ENCODE measurements around the gene ARPC1B. TPM values are rescaled to one million over a fixed set of nuclear protein-coding genes. Genes with fewer than 3 reads are reported as not detected.

Gene ARPC1B
- polyA plus RNA-seq, 1 of the 3 experiments (the other 2 are of a cell fraction) = 836 TPM

DNA sequence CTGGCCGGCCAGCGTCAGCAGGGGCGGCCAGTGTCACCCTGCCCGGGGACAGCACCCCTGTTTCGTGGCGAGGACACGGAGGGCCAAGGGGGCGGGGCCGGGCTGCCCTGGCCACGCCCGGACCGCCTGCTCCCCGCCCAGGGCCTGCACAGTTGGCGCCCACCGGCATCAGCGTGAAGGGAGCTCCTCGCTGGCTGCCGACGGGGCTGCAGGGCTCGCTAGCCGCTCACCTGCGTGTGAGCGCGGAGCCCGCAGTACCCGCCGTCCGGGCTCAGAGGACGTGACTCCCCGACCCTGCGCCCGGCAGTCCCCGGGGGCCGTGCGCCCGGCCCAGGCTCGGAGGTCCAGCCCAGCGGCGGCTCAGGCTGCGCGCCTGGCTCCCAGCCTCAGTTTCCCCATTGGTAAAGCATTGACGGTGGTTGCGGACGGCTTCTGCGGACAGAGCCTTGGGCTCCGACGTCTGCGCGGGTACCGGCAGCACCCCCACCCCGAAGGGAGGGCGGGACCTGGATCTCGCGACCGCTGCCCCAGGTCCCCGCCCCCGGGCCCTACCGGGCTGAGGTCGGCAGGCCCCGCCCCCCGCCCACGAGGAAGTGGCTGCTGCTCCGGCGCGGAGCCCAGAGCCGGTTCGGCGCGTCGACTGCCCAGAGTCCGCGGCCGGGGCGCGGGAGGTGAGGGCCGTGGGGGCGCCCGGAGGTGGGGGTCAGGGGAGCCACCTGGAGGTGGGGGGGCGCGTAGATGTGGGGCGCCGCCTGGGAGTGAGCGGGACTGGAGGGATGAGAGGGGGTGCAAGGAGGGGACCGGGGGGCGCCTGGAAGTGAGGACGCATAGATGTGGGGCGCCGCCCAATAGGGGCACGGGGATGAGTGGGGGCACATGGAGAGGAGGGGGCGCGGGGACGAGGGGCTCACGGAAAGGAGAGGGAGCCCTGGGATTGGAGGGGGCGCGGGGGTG, at the start of gene ARPC1B (continued):
- TF ChIP-seq, protein P1, sequence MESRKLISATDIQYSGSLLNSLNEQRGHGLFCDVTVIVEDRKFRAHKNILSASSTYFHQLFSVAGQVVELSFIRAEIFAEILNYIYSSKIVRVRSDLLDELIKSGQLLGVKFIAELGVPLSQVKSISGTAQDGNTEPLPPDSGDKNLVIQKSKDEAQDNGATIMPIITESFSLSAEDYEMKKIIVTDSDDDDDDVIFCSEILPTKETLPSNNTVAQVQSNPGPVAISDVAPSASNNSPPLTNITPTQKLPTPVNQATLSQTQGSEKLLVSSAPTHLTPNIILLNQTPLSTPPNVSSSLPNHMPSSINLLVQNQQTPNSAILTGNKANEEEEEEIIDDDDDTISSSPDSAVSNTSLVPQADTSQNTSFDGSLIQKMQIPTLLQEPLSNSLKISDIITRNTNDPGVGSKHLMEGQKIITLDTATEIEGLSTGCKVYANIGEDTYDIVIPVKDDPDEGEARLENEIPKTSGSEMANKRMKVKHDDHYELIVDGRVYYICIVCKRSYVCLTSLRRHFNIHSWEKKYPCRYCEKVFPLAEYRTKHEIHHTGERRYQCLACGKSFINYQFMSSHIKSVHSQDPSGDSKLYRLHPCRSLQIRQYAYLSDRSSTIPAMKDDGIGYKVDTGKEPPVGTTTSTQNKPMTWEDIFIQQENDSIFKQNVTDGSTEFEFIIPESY (IDR thresholded peaks at IDR 0.05; ENCODE audit: borderline replicate concordance, low read depth) = peak; percentile 71
- TF ChIP-seq ELF1 (IDR thresholded peaks at IDR 0.05) = peak; percentile 63; the same call in 1 of the 2 replicates
- TF ChIP-seq, protein P2, sequence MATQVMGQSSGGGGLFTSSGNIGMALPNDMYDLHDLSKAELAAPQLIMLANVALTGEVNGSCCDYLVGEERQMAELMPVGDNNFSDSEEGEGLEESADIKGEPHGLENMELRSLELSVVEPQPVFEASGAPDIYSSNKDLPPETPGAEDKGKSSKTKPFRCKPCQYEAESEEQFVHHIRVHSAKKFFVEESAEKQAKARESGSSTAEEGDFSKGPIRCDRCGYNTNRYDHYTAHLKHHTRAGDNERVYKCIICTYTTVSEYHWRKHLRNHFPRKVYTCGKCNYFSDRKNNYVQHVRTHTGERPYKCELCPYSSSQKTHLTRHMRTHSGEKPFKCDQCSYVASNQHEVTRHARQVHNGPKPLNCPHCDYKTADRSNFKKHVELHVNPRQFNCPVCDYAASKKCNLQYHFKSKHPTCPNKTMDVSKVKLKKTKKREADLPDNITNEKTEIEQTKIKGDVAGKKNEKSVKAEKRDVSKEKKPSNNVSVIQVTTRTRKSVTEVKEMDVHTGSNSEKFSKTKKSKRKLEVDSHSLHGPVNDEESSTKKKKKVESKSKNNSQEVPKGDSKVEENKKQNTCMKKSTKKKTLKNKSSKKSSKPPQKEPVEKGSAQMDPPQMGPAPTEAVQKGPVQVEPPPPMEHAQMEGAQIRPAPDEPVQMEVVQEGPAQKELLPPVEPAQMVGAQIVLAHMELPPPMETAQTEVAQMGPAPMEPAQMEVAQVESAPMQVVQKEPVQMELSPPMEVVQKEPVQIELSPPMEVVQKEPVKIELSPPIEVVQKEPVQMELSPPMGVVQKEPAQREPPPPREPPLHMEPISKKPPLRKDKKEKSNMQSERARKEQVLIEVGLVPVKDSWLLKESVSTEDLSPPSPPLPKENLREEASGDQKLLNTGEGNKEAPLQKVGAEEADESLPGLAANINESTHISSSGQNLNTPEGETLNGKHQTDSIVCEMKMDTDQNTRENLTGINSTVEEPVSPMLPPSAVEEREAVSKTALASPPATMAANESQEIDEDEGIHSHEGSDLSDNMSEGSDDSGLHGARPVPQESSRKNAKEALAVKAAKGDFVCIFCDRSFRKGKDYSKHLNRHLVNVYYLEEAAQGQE (IDR thresholded peaks at IDR 0.05; ENCODE audit: low read depth, low read length) = no peak
- no peak for TF ChIP-seq RAD21 (IDR thresholded peaks at IDR 0.05; ENCODE audit: low read length)
- TF ChIP-seq, protein P3, sequence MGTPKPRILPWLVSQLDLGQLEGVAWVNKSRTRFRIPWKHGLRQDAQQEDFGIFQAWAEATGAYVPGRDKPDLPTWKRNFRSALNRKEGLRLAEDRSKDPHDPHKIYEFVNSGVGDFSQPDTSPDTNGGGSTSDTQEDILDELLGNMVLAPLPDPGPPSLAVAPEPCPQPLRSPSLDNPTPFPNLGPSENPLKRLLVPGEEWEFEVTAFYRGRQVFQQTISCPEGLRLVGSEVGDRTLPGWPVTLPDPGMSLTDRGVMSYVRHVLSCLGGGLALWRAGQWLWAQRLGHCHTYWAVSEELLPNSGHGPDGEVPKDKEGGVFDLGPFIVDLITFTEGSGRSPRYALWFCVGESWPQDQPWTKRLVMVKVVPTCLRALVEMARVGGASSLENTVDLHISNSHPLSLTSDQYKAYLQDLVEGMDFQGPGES (IDR thresholded peaks at IDR 0.05; ENCODE audit: low read depth, low read length) = no peak
- no peak for TF ChIP-seq GATA2 (CRISPR knock-in tag; IDR thresholded peaks at IDR 0.05)

DNA sequence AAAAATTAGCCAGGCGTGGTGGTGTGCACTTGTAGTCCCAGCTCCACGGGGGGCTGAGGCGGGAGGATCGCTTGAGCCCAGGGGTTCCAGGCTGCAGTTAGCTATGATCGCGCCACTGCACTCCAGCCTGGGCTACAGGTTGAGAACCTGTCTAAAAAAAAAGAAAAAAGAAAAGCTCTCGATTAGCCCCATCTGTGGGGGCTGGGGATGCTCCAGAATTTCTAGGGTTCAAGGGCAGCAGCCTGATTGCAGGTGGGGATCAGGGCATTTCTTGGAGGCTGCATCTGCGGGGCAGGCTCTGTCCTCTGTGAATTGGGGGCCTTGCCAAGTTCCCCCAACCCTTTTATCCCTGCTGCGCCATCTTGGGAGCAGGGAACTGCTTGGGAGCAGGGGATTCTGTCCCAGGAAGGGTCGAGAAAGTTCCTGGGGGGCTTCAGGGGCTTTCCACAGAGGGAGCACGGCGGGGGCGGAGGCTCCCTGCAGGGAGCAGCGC, 49.5 kb upstream of the ARPC1B start:
- H3K9me2 ChIP-seq = no peaks in the 10 kb centered on the region
- peaks cover 6% of the 10 kb centered on the region for H3F3A ChIP-seq (replicated peaks; ENCODE audit: insufficient read depth)
- peaks cover 0 to 7% of the 10 kb centered on the region in 2 experiments for H3K36me3 ChIP-seq (replicated peaks in 1 of 2; ENCODE audit: control insufficient read depth in 1 of 2, insufficient read depth in 2 of 2, low read length in 1 of 2)
- peaks cover 8% of the 10 kb centered on the region; the same call in 1 of the 2 replicates for H4K20me1 ChIP-seq (ENCODE audit: insufficient read depth)
- H2AFZ ChIP-seq (ENCODE audit: low read depth) = peak overlapping the region; percentile 91
- TF ChIP-seq ELF1 (IDR thresholded peaks at IDR 0.05) (no peak), NRF1 (IDR thresholded peaks at IDR 0.05; ENCODE audit: low read depth, low read length) (no peak), FOXM1 (IDR thresholded peaks at IDR 0.05; ENCODE audit: low read depth) (no peak), TEAD4 (IDR thresholded peaks at IDR 0.05; ENCODE audit: borderline replicate concordance, insufficient read depth) (no peak), YY1 (IDR thresholded peaks at IDR 0.05; ENCODE audit: low read depth) (peak; percentile 70; the same call in 1 of the 2 replicates), EP300 (IDR thresholded peaks at IDR 0.05; ENCODE audit: borderline replicate concordance in 1 of 2, low read depth in 1 of 2, low read length in 1 of 2) (0 out of 4 replicates have a peak, but pooled peaks of 1 of the 2 experiments have one; percentile 1), FOXJ3 (CRISPR knock-in tag; IDR thresholded peaks at IDR 0.05) (no peak)
- TF ChIP-seq, protein P1 (IDR thresholded peaks at IDR 0.05; ENCODE audit: borderline replicate concordance, low read depth) = no peak
- TF ChIP-seq, protein P2 (IDR thresholded peaks at IDR 0.05; ENCODE audit: low read depth, low read length) = no peak
- peaks cover 55% of the 10 kb centered on the region for H3K79me2 ChIP-seq (ENCODE audit: insufficient read depth)
- H3K4me2 ChIP-seq = peak overlapping the region; percentile 93
- ChIA-PET POLR2A (interaction anchor here (0.7 to 1.1 kb wide), 6 partner anchors 10 to 708 kb away, joined by 3 to 5 read pairs (median 3); partner anchors contain the start of genes BUD31, NPTX2 and PDAP1), CTCF (interaction anchor here (1.0 to 3.7 kb wide), 7 partner anchors 9 to 336 kb away, joined by 3 to 25 read pairs (median 4); no protein-coding TSS in a partner anchor)
- 18% methylated on average over 14 of the region's 14 CpGs for WGBS (ENCODE audit: low lambda C conversion rate)
- H3K4me1 ChIP-seq (ENCODE audit: control insufficient read depth in 1 of 2, insufficient read depth in 2 of 2, low read depth in 1 of 2, low read length in 1 of 2) = peaks cover 1 to 9% of the 10 kb centered on the region in 2 experiments; a peak in 3 of 4 replicates
- H3K27ac ChIP-seq (ENCODE audit: low read depth in 2 of 2, low read length in 1 of 2) = peak overlapping the region; percentile 58 to 87; a peak in 3 of 4 replicates
- H3K9ac ChIP-seq = peak overlapping the region; percentile 92
- no peaks in the 10 kb centered on the region for H3K27me3 ChIP-seq (ENCODE audit: insufficient read depth)
- H3K9me3 ChIP-seq = no peaks in the 10 kb centered on the region
- H3K4me3 ChIP-seq (ENCODE audit: low read depth in 2 of 2, low read length in 1 of 2) = peak overlapping the region; percentile 81 to 98
- DNase-seq = peak; percentile 70

All from SK-N-SH (cell line).